ENCODE measurements around the gene MELTF.

The MELTF gene

DNA sequence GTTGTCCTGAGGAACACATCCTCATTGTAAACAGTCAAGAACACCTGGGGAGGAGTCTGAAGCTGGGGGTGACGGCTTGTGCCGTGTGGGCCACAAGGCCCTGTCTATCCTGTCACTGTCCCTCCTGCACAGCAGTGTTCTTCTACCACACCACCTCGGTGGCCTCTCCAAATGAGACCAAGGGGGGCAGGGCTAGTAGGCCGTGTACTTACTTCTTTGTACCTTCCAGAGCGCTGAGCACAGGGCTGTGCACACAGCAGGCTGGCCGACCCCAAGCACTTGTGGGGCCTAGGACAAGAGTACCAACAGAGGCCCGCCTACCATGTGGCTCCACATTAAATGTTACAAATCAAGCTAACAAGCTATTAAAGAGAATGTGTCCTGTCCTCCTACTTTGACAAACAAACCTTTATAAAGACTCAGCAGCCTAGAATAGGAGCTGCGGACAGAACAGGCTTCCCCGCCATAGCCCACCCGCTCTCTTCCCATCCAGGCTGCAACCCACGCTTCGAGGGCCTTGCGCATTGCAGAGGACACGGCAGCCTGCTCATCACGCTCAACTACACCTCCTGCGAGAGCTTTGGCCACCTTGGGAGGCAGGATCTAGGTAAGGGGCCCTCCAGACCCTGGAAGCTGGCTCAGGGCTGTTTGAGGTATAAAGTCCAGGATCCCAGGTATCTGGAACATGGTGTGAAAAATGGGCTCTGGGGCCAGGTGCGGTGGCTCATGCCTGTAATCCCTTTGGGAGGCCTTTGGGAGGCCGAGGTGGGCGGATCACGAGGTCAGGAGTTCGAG, 30.5 kb downstream of the MELTF start:
- TF ChIP-seq, protein P1, sequence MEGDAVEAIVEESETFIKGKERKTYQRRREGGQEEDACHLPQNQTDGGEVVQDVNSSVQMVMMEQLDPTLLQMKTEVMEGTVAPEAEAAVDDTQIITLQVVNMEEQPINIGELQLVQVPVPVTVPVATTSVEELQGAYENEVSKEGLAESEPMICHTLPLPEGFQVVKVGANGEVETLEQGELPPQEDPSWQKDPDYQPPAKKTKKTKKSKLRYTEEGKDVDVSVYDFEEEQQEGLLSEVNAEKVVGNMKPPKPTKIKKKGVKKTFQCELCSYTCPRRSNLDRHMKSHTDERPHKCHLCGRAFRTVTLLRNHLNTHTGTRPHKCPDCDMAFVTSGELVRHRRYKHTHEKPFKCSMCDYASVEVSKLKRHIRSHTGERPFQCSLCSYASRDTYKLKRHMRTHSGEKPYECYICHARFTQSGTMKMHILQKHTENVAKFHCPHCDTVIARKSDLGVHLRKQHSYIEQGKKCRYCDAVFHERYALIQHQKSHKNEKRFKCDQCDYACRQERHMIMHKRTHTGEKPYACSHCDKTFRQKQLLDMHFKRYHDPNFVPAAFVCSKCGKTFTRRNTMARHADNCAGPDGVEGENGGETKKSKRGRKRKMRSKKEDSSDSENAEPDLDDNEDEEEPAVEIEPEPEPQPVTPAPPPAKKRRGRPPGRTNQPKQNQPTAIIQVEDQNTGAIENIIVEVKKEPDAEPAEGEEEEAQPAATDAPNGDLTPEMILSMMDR (IDR thresholded peaks at IDR 0.05; ENCODE audit: low read depth, low read length, missing control alignments) = no peak
- DNase-seq (ENCODE audit: low read depth) = no peak

DNA sequence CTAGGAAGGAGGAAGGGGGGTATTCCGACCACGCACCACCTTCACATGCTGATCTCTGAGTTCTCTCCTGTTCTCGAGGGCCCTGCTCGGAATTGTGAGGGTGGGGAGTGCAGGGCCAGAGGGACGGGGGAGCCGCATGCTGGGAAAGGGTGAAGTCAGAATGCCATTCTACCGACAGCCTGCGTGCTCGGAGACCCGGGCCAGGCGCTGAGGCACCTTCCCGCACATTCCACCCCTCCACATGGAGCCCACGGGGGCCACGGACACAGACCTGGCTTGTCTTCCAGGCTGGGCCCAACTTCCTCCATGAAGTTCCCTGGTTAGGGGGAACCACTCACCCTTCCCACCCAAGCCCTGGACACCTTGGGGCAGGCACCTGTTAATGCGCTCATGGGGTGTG, 32.3 kb downstream of the MELTF start:
- TF ChIP-seq, protein P1 (IDR thresholded peaks at IDR 0.05; ENCODE audit: low read depth, low read length, missing control alignments) = no peak
- no peak for DNase-seq (ENCODE audit: low read depth)
- H3K4me3 ChIP-seq (ENCODE audit: low read depth, low read length) = no peak overlapping the region

More for the DNA sequence above, 30.5 kb downstream of the MELTF start:
- no peak overlapping the region for H3K4me3 ChIP-seq (ENCODE audit: low read depth, low read length)

DNA sequence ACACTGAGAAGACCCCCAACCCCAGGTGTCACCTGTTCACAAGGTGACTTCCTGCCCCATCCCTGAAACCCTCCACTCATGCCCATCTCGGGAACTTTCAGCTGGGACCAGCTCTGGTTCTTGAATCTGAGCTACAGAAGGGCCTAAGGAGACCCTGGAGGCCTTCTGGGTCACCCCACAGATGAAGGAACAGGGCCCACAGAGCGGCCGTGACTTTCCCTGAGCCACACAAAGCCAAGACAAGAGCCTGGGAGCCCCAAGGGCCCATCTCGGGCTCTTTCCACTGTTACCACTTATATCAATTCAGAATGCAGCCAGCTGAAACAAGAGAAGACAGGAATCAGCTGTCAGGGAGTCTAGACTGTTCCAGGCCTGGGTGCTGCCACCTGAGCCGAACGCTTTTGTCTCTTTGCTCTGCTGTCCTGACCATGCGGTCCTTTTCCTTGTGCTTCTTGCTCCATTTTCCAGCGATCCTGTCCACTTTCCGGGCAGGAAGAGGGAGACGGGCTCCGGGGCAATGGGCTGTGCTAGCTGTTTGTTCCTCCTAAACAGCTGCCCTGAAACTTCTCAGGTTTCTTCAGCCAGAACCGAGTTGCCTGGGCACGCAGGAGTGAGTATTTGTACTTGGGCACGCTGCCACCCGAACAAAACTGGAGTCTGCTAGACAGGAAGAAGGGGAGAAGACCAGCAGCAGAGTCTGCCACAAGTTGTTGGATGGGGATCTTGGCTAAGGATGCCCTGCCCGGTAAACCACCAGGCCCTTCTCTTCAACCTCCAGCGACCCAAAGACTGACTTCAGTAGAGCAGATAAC, 33.0 kb downstream of the MELTF start:
- no peak for DNase-seq (ENCODE audit: low read depth)
- TF ChIP-seq, protein P1 (IDR thresholded peaks at IDR 0.05; ENCODE audit: low read depth, low read length, missing control alignments) = no peak
- no peak overlapping the region for H3K4me3 ChIP-seq (ENCODE audit: low read depth, low read length)

DNA sequence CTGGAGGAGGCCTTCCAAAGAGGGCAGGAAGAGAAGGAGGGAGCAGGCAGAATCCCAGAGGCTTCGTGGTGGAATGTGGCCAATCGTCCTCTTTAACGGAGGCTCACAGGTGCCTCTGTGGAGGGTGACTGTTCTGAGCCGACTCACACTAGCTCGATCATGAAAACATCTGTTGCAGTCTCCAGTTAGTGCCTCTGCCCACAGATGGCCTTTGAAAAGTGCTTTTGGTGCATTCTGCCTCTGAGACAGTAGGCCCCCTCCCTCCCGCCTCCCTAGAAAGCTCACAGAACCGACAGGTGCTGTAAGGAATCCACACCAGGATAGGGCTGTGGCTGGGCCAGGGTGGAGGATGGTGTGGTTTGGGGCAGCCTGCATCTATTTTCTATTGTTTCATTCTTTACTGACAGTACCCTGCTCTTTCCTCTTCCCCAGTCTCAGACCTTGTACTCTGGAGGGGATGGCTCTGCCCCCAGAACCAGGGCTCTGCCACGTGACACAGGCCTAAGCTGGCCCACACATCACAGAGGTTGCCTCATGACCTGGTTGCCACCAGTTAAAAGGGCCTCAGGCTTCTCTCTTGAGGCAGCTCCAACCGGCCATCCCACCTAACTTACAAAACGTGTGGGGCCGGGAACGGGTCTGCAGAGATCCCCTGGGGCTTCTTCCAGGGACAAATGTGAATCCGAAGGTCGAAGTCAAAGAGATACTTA, 33.8 kb downstream of the MELTF start:
- DNase-seq (ENCODE audit: low read depth) = no peak
- TF ChIP-seq, protein P1 (IDR thresholded peaks at IDR 0.05; ENCODE audit: low read depth, low read length, missing control alignments) = no peak
- H3K4me3 ChIP-seq (ENCODE audit: low read depth, low read length) = no peak overlapping the region

DNA sequence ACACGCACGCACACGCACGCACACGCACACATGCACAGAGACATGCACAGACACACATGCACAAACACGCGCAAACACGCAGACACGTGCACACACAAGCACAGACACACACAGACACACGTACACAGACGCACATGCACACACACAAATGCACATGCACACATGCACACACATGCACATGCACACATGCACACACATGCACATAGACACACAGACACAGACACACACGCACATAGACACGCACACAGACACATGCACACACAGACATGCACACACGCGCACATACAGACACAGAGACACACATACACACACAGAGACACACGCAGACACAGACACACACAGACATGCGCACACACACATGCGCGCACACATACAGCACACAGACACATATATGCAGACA, 34.6 kb downstream of the MELTF start:
- TF ChIP-seq, protein P1 (IDR thresholded peaks at IDR 0.05; ENCODE audit: low read depth, low read length, missing control alignments) = no peak
- DNase-seq (ENCODE audit: low read depth) = no peak

DNA sequence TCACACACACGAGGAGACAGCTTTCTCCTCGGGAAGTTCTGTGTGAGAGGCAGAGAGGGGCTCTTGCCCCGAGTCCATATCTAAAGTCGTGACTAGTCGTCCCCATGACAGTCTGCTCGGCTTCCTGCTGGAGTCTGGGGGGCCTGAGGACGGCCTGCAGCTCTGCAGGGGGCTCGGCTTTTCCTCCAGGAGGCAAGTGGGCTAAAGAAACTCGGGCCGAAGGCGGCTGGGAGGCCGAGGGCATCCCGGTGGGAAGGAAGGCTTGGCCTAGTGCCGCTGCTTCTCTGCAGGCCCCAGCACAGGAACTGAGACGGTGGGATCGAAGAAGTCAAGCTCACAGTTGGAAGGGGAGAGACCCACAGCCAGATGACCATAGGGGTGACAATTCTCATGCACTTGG, 35.6 kb downstream of the MELTF start:
- DNase-seq (ENCODE audit: low read depth) = no peak

More for the DNA sequence above, 34.6 kb downstream of the MELTF start:
- no peak overlapping the region for H3K4me3 ChIP-seq (ENCODE audit: low read depth, low read length)

More for the DNA sequence above, 35.6 kb downstream of the MELTF start:
- TF ChIP-seq, protein P1 (IDR thresholded peaks at IDR 0.05; ENCODE audit: low read depth, low read length, missing control alignments) = no peak
- no peak overlapping the region for H3K4me3 ChIP-seq (ENCODE audit: low read depth, low read length)

All from GM12864 (cell line).